Raji (cell line): ENCODE results near the gene METTL14.

Experiments
- POLR2A ChIP-seq: IDR thresholded peaks from 2 replicates; pipeline ENCODE4 v1.6.1; 2011; ENCODE audit warnings: low read depth, low read length, control low read depth; ENCODE audit not compliant: insufficient read depth

Gene METTL14

DNA sequence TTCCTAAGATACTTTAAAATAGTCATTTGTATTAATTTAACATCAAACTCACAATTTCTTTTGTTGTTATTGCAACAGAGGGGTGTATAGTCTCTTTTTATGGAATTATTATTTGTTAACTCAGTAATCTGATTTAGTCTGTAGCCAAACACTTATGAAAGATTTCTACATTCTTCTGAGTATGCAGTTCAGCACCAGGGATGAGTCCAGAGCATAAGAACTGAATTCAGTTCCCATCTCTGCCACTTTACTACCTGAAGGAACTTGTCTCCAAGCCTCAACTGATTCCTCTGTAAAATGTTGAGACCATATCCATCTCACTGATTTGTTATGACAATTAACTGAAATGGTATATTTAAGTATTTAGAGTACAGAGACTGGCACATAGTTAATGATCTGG is 45.5 kb downstream of the METTL14 start:
- no peak for TF ChIP-seq POLR2A

DNA sequence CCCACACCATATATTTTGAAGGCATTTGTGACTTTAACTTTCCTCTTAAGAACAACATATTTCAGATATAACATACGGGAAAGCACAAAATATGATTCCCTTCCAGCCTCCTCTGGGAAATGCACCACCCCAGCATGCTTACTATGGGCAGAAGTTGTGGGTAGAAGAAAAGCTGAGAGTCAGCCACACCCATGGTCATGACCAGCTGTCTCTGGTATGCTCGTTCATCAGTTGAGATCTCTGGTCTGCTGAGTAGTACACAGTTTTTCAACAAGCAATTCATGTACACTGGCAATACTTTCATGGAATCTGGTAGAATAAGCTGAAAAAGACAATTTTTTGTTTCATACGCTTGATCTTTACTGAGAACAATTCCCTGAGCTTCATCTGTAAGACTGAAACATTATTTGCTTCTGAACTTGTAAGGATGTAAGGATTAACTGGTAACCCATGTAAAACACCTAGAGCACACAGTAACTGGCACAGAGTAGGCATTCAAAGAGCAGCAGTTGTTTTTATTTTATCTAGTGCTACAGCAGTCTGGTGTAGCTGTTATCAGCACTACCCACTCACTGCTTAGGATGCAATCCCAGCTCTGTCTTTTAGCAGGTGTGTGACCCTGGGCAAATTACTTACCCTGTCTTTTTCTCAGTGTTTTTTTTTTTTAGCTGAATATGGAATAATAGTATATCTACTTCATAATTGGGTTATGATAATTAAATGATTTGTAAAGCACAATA is 47.6 kb downstream of the METTL14 start:
- no peak for TF ChIP-seq POLR2A

DNA sequence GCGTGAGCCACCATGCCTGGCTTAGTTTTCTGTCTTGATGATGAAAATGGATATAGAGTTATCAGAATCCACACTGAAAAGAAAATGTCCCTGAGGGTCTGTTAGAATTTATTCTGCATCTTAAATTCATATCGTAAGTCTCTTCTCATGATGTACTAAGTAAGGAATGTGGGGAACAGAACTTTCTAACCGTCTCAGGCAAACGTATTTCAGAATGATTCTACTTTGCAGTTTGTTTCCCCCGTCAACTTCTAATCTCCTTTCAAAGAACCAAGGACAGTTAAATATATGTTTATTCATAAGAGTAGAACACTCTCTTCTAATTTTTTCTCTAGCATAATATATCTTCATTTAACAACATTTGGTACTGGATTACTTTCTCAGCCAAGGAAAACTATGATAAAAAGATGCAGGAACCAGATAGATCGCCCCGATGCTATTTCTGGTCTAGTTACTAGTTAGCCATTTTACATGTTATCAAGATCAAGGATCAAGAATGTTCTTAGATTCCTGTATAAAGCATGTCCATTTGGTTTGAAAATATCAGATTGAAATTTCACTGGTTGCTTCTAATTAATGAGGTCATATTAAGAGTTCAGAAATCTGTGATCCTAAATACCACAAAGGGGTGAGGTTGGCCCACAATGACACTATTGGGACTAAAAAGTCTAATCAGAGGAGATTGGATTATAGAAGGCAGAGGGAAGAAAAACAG is 49.5 kb downstream of the METTL14 start:
- no peak for TF ChIP-seq POLR2A

DNA sequence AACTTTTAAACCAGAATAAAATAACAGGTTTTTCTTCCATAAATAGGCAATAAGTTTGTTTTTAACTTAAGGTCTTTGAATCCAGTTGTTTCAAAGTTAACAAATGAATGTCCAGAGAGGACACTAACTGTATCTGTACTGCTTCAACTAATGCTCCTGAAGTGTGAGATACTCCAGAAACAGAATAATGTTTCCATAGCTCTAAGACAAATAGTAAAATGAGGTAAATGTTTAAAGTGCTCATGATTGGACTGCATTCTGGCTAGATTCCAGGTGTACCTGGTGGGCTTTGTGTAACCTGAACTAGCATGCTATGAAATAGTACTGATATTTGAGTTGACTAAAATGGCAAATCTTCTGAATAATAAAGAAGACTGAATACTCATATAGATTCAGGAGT is 51.7 kb downstream of the METTL14 start:
- TF ChIP-seq POLR2A: no peak

DNA sequence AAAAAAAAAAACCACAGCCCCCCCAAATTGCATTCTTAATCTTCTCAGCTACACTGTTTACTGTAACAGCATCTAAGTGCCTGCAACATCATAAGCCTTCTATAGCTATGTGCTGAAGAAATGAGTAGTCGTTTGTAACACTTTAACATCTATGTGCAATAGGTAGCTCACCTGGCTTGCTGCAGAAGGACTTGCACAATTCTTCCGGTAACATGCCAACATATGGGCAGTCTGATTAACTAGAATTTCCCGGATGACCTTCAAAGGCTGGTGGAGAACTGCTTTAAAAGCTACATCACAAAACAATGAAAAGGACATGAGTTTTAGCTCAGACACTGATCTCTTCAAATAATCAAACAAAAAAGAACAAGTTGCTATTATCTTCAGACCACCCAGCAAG is 52.9 kb downstream of the METTL14 start:
- TF ChIP-seq POLR2A: no peak

DNA sequence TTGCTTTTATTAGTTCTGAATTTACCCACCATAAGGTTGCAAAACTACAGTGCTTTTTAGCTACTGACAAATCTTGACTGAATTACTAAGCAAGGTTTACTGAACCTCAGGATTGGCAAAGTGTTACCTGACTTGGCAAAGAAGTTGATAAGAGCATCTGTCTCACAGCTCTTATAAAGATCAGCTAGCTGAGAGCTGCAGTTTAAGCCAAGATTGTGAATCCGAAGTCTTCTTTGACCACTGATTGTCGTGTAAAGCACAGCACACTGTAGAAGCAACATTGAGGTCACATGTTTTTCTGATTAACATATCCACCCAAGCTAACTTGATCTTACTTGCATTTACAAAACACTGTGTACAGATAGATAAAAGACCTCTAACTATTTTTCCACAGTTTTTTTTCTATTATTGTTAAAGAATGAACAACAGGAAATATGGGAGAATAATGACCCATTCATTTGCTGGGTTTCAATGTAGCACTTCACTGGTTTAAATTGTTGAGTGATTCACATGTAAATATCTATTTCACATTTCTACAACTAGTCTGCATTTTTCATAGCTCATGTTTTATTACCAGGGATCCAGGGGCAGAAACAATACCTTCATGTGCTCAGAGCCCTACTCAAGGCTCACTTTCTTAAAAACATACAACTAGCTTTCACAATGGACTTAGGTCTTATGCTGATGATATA is 54.0 kb downstream of the METTL14 start:
- TF ChIP-seq POLR2A: no peak

DNA sequence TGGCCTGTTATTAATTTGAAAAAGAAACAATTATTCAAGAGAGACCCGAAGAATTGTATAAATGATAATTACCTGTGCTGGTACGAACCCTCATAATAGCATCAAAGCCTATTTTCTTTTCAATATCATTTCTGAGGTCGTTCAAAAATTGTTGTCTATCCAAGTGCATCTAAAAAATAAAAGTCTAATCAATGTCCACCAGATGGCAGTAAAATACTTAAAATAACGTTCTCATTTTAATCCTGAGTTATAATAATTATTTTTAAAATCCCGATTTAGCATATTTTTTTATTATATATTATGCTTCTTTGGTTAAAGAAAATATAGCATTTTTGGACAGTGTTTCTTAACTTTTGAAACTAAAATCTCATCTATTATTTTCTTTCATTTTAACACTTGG is 55.7 kb downstream of the METTL14 start:
- TF ChIP-seq POLR2A: no peak

DNA sequence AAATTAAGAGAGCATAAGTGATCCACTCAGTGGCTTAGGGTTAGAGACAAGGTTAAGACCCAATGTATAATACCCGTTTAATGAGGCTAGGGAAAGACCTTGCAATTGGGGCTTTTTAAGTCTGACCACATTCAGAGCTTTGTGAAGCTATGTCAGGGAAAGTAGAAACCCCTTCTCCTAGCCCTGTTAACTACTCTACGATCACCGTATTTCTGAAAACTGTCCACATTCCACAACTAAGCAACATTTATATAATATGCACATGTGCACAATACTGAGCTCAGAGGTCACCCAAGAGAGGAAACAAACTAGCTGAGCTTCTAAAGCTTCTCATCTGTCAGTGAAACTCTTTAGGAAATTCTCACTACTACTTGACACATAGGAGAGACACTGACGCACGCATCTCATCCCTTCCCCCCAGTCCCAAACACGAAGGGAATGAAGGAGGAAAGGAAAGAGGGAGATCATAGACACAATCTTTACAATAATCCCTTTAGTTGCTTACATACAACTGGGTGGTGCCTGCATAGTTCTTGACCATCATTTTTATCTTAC is 56.2 kb downstream of the METTL14 start:
- no peak for TF ChIP-seq POLR2A

DNA sequence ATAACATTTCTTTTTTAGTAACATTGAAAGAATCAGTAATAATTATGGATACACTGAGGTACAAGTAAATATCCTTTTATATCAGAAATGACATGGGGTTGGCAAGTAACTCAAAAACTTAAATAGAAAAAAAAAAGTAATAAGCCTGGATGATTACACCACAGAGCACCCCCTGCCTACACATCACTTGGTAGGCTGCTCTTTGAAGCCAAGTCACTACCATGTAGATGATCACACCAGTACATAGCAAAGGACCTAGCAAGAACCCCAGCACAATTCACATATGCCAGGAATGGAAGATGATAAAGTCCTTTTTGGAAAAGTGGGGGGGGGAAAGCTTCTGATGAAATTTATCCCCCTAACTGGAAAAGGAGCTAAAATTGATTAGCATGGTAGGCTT is 56.9 kb downstream of the METTL14 start:
- no peak for TF ChIP-seq POLR2A

DNA sequence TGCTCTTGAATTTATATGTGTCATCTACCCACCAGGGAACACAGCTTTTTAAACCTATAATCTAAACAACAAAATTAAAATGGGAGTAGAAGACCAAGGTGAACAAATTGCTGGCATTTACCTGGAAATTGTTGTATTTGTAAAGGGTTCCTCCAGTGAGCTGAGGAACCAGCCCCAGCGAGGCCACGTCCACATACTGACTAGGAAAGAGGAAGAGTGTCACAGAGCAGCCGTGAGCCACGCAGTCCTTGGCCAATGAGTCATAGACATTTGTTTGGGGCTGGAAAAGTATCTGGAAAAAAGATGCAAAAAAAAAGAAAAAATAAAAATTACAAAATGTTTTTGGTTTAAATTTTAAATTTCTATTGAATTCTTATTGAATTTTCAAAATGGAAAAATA is 58.7 kb downstream of the METTL14 start:
- TF ChIP-seq POLR2A: no peak

DNA sequence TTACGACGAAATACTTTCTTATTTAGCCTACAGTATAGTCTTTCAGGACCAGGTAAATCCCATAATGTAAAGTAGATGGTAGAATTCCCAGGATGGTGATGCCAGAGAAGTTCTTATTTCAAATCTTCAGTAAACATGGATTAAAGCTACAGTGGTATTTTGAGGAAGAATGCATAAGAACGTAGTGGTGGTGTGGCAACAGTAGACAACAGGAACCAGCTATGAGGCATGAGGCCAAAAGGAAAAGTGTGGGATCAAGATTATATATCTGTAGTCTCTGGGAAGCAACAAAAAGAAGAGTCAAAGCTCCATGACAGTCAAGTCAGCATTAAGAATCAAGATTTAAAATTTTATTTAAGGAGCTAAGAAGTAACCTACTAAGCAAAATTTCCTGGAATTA is 60.2 kb downstream of the METTL14 start:
- TF ChIP-seq POLR2A: no peak

DNA sequence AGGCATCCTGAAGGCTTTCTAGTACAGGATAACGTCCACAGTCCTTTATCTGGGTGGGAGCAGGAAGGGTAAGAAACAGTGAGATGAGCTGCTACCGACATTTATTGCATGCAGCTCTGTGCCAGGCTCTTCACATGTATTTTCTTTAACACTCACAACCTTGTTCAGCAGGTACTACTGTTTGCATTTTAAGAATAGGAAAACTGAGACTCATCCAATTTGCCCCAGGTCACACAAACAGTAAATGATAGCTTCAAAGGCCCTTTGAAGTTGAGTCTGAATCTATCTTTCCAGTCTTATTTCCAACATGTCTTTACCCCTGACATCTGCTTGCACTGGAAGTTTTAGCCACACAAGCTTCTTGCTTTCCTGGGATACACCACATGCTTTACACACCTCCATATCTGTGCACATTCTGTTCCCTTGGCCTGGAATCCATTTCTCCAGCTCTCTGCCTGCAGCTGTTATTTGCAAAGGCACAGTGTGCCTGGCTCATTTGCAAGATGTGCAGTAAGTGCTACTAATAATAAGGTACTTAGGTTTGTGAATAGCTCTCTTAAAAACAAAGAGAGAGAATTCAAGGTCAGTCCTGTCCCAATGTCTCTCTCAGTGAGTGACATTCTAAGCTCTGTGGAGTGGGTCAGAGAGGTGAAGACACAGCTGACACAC is 61.2 kb downstream of the METTL14 start:
- no peak for TF ChIP-seq POLR2A

DNA sequence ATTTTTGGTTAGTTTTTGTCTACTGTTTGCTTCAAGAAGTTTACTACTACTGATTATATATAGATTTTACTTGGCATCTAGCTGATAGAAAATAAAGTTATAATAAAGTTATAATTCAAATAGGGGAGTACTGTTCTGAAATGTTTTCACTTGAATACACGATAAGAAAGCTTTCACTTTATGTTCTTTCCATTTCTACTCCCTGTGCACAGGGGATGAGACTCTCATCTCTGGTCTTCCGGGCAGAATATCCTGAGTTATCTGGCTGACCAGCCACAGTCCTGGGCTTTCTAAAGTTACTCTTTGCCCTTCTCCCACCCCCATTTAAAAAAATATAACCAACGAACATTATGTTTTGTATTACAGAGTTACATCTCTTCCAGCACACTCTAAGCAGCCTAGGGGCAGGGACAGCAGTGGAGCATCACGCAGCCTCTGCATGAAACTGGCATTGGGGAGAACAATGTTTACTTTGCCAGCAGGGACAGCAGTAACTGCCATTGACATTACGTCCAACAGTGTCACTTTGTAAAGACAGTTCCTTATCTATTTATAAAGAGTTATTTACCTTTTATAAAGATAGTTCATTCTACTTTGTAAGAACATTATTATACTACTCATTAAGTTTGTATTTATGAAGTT is 64.3 kb downstream of the METTL14 start:
- no peak for TF ChIP-seq POLR2A

DNA sequence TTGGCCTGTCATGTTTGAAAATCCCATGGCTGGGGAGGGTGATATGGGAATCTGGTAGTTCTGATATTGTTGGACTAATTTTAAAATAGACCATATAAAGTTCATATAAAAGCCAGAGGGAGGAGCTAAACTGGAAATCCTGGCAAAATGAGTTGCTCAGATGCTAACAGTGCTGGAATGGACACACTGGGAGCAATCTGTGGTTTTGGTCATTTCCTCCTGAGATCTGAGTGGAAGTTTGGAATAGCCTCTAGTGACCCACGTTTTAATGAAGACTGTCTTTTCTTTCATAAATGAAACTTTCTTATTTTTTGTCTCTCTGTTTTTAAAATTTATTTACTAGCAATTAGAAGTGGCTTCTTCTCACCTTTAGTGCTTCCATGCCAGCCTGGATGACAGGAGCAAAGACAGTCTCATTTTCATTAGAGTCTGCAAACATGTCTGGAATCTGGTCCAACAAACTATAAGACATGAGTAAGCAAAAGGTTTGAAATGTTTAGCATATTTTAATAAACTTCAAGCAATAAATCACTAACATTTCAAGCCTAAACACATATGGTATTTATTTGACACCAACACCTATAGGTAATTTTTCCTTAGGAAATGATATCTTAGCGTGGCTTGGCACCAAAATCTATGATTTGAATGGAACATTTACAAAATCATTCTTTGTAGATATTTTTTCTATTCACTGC is 66.6 kb downstream of the METTL14 start:
- no peak for TF ChIP-seq POLR2A
